ENCODE measurements around the gene BHLHA15. TPM values are rescaled to one million over a fixed set of nuclear protein-coding genes. Genes with fewer than 3 reads are reported as not detected.

The BHLHA15 gene
- polyA plus RNA-seq, 1 of the 3 experiments (the other 2 are of a cell fraction), result 0.10 TPM

GRCh38 chr7:98163269-98163668, 48.0 kb upstream of the BHLHA15 start:
- H3K4me2 ChIP-seq, result no peak overlapping the region

GRCh38 chr7:98163704-98164494, 47.3 kb upstream of the BHLHA15 start:
- peak overlapping the region; percentile 18; the same call in 1 of the 2 replicates for H3K4me2 ChIP-seq
- H4K20me1 ChIP-seq (ENCODE audit: insufficient read depth), result no peaks in the 10 kb centered on the region
- H3K79me2 ChIP-seq (ENCODE audit: insufficient read depth), result no peaks in the 10 kb centered on the region
- no peaks in the 10 kb centered on the region for H3K9me3 ChIP-seq
- no peak overlapping the region for H2AFZ ChIP-seq (ENCODE audit: low read depth)
- TF ChIP-seq USF1 (IDR thresholded peaks at IDR 0.05; ENCODE audit: borderline replicate concordance, low read depth) (no peak), JUND (IDR thresholded peaks at IDR 0.05) (peak; percentile 17; the same call in 1 of the 2 replicates), RAD21 (IDR thresholded peaks at IDR 0.05; ENCODE audit: low read length) (no peak)
- peak overlapping the region; percentile 41 for H3K9ac ChIP-seq
- DNase-seq, result no peak
- H3K9me2 ChIP-seq, result no peaks in the 10 kb centered on the region
- H3K27me3 ChIP-seq (ENCODE audit: insufficient read depth), result no peaks in the 10 kb centered on the region
- H3K4me1 ChIP-seq (ENCODE audit: control insufficient read depth in 1 of 2, insufficient read depth in 2 of 2, low read depth in 1 of 2, low read length in 1 of 2), result peaks cover 0 to 17% of the 10 kb centered on the region in 2 experiments; a peak in 2 of 4 replicates
- 0 out of 4 replicates have a peak overlapping the region, but pooled peaks of 1 of the 2 experiments have one; percentile 6 for H3K4me3 ChIP-seq (ENCODE audit: low read depth in 2 of 2, low read length in 1 of 2)
- CTCF ChIA-PET, result interaction anchor here (1.0 to 19.6 kb wide), 9 partner anchors 10 to 144 kb away, joined by 3 to 744 read pairs (median 51); partner anchors contain the start of gene LMTK2
- POLR2A ChIA-PET, result interaction anchor here (1.6 kb wide), 1 partner anchor 143 kb away, joined by 3 read pairs; no protein-coding TSS in a partner anchor
- H3F3A ChIP-seq (replicated peaks; ENCODE audit: insufficient read depth), result peaks cover 13% of the 10 kb centered on the region
- WGBS (ENCODE audit: low lambda C conversion rate), result 78% methylated on average over 16 of the region's 16 CpGs
- H3K36me3 ChIP-seq (replicated peaks in 1 of 2; ENCODE audit: control insufficient read depth in 1 of 2, insufficient read depth in 2 of 2, low read length in 1 of 2), result peaks cover 7 to 10% of the 10 kb centered on the region in 2 experiments
- H3K27ac ChIP-seq (ENCODE audit: low read depth in 2 of 2, low read length in 1 of 2), result peak overlapping the region in 1 of 2 experiments; percentile 72; a peak in 2 of 4 replicates

More at GRCh38 chr7:98163269-98163668, 48.0 kb upstream of the BHLHA15 start:
- peaks cover 0 to 17% of the 10 kb centered on the region in 2 experiments; a peak in 1 of 4 replicates for H3K4me1 ChIP-seq (ENCODE audit: control insufficient read depth in 1 of 2, insufficient read depth in 2 of 2, low read depth in 1 of 2, low read length in 1 of 2)
- no peaks in the 10 kb centered on the region for H4K20me1 ChIP-seq (ENCODE audit: insufficient read depth)
- H3F3A ChIP-seq (replicated peaks; ENCODE audit: insufficient read depth), result peaks cover 13% of the 10 kb centered on the region
- ChIA-PET CTCF (interaction anchor here (1.0 to 19.6 kb wide), 5 partner anchors 15 to 143 kb away, joined by 3 to 744 read pairs (median 133); partner anchors contain the start of gene LMTK2), POLR2A (no interaction called here)
- H3K9me2 ChIP-seq, result no peaks in the 10 kb centered on the region
- no peak overlapping the region for H2AFZ ChIP-seq (ENCODE audit: low read depth)
- H3K79me2 ChIP-seq (ENCODE audit: insufficient read depth), result no peaks in the 10 kb centered on the region
- H3K27me3 ChIP-seq (ENCODE audit: insufficient read depth), result no peaks in the 10 kb centered on the region
- no peak overlapping the region for H3K4me3 ChIP-seq (ENCODE audit: low read depth in 2 of 2, low read length in 1 of 2)
- H3K9ac ChIP-seq, result no peak overlapping the region
- H3K36me3 ChIP-seq (replicated peaks in 1 of 2; ENCODE audit: control insufficient read depth in 1 of 2, insufficient read depth in 2 of 2, low read length in 1 of 2), result peaks cover 7 to 10% of the 10 kb centered on the region in 2 experiments
- 86% methylated on average over 7 of the region's 7 CpGs for WGBS (ENCODE audit: low lambda C conversion rate)
- DNase-seq, result no peak
- no peaks in the 10 kb centered on the region for H3K9me3 ChIP-seq
- H3K27ac ChIP-seq (ENCODE audit: low read depth in 2 of 2, low read length in 1 of 2), result peak overlapping the region in 1 of 2 experiments; percentile 72; a peak in 2 of 4 replicates
- TF ChIP-seq POLR2AphosphoS5 (IDR thresholded peaks at IDR 0.05; ENCODE audit: low read depth, low read length), result no peak
- no peak for TF ChIP-seq REST (IDR thresholded peaks at IDR 0.05; ENCODE audit: low read depth, low read length)
- no peak for TF ChIP-seq ELF1 (IDR thresholded peaks at IDR 0.05)
- no peak for TF ChIP-seq SMC3 (IDR thresholded peaks at IDR 0.05; ENCODE audit: low read depth, low read length)
- no peak for TF ChIP-seq EZH2phosphoT487 (IDR thresholded peaks at IDR 0.05; ENCODE audit: borderline replicate concordance, low read depth)
- TF ChIP-seq FOXM1 (IDR thresholded peaks at IDR 0.05; ENCODE audit: low read depth), result no peak
- no peak for TF ChIP-seq TEAD4 (IDR thresholded peaks at IDR 0.05; ENCODE audit: borderline replicate concordance, insufficient read depth)

Measured in SK-N-SH (cell line).